GM13976 (cell line): Measurements from ENCODE around the gene CDH13.

Source experiments
- DNase-seq: peaks from one replicate; pipeline ENCODE4 v3.0.0; 2012; ENCODE audit warnings: low spot score
- in situ Hi-C: fragments of 300-500 bp; cut with MboI; formaldehyde crosslinking; loops from one replicate; pipeline ENCODE4 v1.12.0; 2022; ENCODE audit warnings: low sequenced_read_pairs, mixed read lengths, inconsistent platforms; ENCODE audit not compliant: unreplicated experiment
- TF ChIP-seq, protein P1 (sequence below): IDR thresholded peaks from 2 replicates; pipeline ENCODE4 v1.5.1; 2012; ENCODE audit warnings: borderline replicate concordance, mild to moderate bottlenecking; ENCODE audit not compliant: insufficient read depth; ENCODE audit errors: extremely low read depth, missing control alignments, control extremely low read depth

Gene CDH13

DNA sequence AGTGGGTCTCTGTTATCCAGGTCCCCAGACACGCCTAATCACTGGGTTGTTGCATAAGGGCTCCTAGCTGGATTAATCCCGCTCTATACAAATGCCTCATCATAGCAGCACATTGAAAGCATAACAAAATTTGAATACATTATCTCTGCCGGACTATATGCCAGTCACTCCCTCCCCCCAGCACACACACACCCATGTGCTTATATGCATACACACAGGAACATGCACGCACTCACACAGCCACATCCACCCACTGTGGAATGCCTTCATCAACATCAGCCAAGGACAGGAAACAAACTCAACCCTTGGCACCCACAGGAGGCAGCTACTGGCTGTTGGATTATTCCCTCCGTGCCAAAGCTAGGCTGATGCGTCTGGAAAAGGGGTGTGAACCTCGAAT is 3.5 kb upstream of the CDH13 start:
- in situ Hi-C loops = no loop called here
- TF ChIP-seq, protein P1, sequence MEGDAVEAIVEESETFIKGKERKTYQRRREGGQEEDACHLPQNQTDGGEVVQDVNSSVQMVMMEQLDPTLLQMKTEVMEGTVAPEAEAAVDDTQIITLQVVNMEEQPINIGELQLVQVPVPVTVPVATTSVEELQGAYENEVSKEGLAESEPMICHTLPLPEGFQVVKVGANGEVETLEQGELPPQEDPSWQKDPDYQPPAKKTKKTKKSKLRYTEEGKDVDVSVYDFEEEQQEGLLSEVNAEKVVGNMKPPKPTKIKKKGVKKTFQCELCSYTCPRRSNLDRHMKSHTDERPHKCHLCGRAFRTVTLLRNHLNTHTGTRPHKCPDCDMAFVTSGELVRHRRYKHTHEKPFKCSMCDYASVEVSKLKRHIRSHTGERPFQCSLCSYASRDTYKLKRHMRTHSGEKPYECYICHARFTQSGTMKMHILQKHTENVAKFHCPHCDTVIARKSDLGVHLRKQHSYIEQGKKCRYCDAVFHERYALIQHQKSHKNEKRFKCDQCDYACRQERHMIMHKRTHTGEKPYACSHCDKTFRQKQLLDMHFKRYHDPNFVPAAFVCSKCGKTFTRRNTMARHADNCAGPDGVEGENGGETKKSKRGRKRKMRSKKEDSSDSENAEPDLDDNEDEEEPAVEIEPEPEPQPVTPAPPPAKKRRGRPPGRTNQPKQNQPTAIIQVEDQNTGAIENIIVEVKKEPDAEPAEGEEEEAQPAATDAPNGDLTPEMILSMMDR = no peak
- DNase-seq = no peak

DNA sequence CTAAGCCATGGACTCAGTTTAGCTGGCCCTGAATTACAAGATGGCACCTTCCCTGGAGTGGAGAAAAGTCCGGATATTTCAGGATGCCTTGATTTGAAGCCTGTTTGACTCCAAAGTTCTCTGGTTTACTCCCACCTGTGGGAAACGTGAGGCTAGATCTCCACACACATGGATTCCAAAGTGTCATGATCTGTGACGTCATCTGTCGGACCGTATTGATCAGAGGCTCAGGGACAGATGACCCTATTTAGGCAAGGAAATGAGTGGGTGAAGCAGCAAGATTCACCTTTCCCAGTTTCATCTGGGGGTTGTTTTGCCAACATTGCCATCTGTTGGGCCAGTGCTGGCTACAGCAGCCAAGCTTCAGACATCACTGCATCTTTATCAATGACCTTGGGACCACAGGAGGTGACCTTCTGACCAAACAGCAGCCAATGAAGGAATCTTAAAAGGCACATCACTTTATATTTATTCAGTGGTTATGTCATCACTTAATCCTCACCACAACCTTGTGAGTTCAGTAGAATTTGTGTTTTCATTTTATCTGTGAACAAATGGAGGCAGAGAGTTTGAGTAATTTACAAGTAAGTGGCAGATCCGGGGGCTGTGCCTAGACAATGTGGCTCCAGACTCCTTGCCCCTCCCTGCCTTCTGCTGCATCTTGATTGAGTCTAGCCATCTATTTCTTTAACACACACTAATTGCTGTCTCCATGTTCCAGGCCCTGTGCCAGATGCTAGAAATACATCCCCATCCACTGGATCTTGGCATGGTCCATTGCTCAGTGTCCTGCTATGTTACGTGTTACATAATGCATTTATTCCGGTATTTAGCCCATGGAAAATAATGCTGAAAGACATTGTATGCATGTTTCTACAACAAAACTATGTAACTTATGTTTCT is 1.5 kb upstream of the CDH13 start:
- no peak for DNase-seq
- in situ Hi-C loops = loop anchor here (25.0 kb wide), 1 partner anchor 587 kb away; no protein-coding TSS in a partner anchor
- TF ChIP-seq, protein P1 = no peak

DNA sequence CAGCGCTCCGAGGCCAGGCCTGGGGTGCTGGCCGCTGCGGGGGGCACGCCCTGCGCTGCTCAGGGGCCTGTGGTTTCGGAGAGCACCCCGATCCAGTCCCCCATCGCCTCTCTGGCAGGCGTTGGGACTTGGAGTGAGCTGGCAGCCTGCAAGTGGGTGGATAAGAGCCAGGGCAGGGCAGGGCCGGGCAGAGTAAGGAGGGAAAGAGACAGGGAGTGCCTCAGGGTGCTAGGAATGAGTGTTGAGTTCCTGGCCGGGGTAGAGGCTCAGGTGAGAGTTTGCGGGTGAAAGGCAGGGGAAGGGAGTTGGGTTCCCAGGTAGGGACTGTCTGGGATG is 1.3 kb downstream of the CDH13 start:
- in situ Hi-C loops = loop anchor here (25.0 kb wide), 1 partner anchor 584 kb away; no protein-coding TSS in a partner anchor
- no peak for DNase-seq
- TF ChIP-seq, protein P1 = no peak

DNA sequence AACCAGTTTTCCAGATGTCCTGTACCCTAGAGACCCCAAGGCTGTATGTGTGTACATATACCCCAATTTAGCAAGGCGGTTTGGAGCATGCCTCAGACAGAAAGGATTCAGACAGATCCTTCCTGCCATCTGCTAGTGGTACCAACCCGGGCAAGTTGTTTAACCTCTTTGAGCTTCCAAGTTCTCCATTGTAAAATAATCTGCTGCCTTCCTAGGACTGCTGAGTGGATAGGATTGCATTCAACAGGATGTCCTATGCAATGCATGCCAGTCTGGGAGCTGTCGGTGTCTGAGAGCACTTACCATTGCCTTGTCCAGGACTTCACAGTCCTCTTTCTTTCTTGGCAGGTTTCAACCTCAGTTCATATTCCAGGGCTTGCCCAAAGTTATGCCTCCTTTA is 1.9 kb downstream of the CDH13 start:
- in situ Hi-C loops = loop anchor here (25.0 kb wide), 1 partner anchor 584 kb away; no protein-coding TSS in a partner anchor

DNA sequence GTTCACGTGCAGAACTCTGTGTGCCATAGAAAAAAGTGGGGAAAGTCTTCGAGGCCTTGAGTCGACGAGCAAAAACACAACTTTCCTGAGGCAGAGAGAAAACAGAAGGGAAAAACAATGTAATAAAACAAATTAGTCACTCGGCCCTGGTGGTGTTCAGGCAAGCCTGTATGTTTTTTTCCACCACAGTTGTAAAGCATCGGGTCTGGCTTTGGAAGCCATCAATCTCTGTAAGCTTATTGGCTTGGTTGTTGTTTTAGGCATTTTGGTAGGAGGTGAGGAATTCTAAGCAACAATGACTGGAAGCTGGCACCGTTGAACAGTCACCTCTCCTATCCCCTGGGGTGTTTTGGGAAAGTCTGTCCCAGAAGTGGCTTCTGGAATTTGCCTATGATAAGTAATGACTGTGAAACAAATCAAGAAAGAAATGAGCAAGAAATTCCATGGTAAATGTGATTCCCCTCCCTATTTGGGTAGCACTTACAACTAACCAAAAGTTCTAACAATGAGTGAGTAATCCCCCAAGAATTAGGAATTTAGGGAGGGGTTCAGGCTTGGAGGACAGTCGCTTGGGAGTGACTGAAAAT is 2.8 kb downstream of the CDH13 start:
- TF ChIP-seq, protein P1 = no peak
- in situ Hi-C loops = loop anchor here (25.0 kb wide), 1 partner anchor 583 kb away; no protein-coding TSS in a partner anchor
- DNase-seq = no peak

More for the DNA sequence above, 1.9 kb downstream of the CDH13 start:
- no peak for DNase-seq
- TF ChIP-seq, protein P1 = no peak

DNA sequence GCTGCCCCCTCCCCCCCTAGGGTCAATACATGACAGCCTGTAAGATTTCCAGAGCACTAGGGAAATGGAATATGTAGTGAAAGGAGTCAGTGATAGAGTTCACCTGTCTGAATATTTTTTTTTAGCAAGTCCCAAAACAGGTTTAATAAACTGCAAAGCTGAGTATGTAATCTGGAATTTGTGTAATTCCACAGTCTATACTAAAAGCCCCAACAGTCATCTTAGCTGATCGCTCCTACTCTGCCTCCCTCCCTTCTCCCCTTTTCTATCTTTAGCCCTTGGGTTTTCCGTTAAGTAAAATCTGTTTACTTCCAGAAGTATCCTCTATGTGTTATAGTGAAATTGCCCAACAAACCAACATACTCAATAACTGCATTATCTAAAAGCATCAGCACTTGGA is 3.5 kb downstream of the CDH13 start:
- TF ChIP-seq, protein P1 = no peak
- in situ Hi-C loops = loop anchor here (25.0 kb wide), 1 partner anchor 582 kb away; no protein-coding TSS in a partner anchor
- DNase-seq = no peak
